Fibroblast of skin of right quadriceps (primary cell): Measurements from ENCODE around the gene SGSM2.
"Not testable (repeated sequence)": the region's sequence is repeated elsewhere in the genome, so short reads cannot be mapped to it uniquely, and the experiment has no call there.

ENCODE experiments used
- DNase-seq: peaks from one replicate; pipeline ENCODE4 v3.0.0-alpha.2; 2013

Gene SGSM2, protein sequence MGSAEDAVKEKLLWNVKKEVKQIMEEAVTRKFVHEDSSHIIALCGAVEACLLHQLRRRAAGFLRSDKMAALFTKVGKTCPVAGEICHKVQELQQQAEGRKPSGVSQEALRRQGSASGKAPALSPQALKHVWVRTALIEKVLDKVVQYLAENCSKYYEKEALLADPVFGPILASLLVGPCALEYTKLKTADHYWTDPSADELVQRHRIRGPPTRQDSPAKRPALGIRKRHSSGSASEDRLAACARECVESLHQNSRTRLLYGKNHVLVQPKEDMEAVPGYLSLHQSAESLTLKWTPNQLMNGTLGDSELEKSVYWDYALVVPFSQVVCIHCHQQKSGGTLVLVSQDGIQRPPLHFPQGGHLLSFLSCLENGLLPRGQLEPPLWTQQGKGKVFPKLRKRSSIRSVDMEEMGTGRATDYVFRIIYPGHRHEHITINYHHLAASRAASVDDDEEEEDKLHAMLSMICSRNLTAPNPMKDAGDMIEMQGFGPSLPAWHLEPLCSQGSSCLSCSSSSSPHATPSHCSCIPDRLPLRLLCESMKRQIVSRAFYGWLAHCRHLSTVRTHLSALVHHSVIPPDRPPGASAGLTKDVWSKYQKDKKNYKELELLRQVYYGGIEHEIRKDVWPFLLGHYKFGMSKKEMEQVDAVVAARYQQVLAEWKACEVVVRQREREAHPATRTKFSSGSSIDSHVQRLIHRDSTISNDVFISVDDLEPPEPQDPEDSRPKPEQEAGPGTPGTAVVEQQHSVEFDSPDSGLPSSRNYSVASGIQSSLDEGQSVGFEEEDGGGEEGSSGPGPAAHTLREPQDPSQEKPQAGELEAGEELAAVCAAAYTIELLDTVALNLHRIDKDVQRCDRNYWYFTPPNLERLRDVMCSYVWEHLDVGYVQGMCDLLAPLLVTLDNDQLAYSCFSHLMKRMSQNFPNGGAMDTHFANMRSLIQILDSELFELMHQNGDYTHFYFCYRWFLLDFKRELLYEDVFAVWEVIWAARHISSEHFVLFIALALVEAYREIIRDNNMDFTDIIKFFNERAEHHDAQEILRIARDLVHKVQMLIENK

DNA sequence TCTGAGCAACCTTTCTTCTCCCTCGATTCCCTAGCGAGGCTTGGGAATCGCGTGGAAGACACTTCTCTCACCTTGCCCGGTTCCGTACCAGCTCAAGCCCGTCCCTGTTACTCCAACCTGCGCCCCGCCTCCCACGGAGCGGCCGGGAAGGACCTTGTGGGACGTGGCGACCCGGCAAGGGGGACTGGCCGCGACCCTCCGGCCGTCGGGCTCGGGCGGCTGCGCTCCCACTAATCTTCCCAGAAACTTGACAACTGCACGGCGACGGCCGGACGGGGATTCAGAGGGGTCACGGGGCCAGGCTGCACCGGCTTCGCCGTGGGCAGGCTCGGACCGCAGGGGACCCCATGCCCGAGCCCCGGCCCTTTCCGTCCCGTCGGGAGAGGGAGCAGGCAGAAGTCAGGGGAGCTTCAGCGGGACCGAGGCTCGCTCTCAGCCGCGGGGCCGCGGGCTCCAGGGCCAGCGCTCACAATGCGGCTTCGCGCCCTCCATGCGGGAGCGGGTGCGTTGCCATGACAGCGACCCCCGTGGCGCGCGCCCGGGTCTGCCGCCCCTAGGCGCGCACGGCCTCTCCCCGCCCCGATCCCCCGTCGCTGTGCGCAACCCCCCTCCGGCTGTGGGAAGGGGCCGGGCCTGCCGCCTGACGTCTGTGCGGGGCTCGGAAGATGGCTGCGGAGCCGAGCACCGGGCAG, at the start of gene SGSM2:
Gene SGSM2 (plus strand): TSS at position 650 of the 692 bp plus-strand sequence. CDS start 188 bp downstream, outside the sequence.
- DNase-seq = peak; percentile 52

DNA sequence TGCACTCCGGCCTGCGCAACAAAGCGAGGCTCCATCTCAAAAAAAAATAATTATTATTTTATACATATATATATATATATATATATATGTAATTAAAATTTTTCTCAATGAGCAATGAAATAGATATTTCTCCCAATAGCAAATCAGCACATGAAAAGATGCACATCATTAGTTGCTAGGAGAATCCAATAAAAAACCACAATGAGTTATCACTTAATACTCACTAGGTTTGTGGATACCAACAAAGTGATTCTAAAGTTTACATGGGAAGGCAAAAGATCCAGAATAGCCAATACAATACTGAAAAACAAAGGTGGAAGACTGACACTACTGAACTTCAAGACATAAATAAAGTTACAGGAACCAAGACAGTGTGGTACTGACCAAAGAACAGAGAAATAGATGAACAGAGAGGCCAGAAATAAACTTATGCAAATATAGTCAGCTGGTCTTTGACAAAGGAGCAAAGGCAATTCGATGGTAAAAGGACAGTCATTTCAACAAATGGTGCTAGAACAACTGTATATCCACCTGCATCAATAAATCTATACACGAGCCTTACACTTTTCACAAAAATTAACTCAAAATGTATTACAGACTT, 47.3 kb upstream of the SGSM2 start:
- no peak for DNase-seq

DNA sequence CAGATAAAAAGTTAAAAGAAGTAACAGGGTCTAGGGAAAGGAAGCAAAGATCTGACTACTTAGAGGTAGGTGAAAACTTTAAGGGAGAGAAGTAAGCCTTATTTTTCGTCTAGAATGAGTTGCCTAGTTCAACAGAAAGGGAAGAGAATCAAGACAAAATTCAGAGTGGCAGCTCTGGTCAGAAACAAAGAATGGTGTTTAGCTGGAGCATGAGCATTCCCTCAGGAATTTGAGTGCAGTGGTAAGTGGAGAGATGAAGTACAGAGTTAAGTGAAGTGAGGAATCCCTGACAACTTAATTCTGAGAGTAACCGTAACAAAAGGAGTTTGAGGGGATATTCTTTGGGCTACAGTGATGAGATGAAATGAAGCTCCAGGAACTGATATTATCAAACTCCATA, 45.2 kb upstream of the SGSM2 start:
- DNase-seq = peak; percentile 16

DNA sequence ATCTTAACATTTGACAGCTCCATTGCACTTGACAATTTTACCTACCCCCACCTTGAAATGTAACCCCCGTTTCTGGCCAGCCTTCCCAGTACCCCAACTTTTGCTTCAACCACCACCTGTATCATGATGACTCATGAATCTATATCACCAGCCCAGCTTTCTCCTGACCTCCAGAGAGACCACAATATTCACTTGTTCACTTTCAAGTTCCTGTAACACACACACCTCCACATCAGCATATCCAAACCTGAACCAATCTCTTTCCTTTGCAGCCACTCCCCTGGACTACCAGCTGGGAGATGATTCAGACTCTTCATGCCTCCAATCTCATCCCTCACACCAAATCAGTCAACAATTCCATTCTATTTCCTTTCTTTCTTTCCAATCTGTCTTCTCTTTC, 41.7 kb upstream of the SGSM2 start:
- no peak for DNase-seq

DNA sequence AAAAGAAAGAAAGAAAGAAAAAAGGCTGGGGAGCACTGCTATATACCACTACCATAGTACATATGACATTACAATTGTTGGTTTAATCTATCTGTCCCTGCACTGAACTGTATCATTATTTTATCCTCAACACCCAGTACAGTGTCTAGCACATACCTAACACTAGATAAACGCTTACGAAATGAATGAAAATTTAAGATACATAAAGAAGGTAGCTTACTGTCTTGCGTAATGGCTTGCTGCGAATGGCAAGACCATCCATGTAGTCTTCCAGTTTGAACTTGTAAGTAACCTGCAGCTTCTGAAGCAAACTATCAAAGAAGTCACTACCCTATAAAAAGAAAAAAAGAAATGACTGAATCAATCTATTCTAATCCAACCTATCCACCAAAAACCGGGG, 40.3 kb upstream of the SGSM2 start:
- no peak for DNase-seq

DNA sequence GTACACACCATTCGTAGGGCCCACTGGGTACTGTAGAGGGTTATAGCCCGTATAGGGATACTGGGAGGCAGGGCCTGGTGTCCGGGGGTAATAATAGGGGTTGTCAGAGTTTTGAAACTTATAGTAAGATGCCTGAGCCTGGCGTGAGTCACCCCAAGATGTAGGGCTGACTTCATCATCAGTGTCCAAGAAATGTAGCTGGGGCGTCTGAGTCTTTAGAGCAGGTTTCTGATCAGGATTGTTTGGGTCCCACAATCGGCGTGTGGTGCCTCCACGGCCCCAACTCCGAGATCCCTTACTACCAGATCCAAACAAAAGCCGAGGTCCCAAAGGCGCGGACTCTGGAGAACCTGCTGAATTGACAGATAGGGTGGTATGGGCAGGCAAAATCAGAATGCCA, 38.2 kb upstream of the SGSM2 start:
- DNase-seq = no peak

DNA sequence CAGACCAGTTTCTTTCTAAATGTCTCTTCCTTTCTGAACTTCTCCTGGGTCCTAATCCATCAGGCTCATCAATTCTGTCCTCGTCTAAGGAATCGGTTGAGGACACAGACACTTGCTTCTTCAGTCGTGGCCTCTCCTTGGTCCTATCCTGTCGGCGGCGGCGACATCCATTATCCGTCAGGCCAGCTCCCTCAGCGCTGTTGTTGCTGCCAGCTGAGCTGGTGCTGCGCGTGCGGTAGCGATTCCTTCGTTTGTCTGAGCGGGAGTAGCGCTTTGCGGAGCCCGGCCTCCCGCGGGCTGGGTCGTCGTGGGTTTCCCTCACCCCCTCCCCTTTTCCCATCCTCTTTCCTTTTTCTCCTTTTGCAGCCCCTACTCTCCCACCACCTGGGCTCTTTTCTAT, 37.5 kb upstream of the SGSM2 start:
- DNase-seq = no peak

DNA sequence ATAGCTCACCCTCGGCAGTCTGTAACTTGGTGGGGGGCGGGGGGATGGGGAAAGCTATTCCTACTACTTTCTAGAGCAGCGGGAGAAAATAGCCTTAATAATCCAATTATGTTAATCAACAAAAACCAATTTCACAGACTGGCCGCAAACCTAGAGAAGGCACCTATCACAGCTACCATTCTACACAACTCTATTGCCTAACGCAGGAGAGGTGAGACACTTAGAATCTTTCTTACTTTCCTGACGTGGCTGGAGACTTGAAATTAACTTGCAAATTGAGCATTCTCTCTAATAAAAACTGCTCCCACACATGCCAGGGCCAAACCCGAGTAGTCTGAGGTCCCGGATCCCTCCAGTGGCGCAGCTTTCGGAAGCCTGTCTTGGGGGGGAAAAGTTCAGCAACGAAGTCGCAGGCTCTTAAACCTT, 34.5 kb upstream of the SGSM2 start:
- DNase-seq = peak; percentile 4

DNA sequence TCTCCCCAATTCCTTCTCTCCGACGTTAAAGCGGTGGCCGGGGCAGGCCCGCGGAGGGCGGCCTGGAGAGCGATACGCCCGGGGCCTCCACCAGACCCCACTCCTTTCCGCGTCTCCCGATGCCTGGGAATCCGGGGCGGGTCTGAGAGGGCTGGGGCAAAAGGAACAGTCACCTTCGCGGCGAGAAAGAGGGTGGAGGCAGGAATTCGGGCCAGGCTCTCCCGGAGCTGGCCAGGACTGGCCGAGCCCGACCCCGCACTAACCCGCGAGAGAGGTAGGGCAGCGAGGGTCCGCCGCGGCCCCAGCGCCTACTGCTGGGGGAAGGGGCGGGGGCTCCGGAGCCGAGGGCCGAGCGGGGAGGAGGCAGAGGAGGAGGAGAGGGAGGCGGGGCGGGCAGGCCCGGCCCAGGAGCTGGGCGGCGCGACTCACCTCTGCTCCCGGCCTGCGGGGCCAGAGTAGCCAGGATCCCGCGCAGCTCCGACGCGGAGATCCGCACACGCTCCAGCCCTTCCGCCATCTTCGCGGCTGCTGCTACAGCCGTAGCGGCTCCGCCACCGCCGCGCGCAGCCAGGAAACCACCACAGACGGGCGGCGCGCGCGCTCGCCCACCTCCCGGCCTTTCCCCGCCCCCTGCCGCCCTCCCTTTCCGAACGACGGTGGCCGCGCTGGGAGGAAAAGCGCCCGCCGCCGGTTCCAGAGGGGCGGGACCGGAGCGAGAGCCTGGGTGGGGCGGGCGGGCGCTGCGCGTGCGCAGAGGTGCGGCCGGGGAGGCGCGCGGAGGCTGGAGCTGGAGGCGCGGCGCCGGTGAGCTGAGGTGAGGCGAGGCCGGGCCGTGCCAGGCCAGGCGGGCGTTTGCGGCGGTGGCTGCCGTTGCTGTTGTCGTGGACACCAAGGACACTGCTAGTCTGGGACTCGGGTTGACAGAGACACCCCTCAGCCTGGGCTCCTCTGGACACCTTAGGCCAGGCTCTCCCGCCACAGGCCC, 33.8 kb upstream of the SGSM2 start, which contains the start of the genes SMG6 and SRR:
Gene SMG6 (minus strand): TSS at position 582 of the 985 bp plus-strand sequence. CDS start 65 bp downstream, at position 517.
Gene SRR (plus strand): TSS at position 747 of the 985 bp plus-strand sequence. CDS start 11,611 bp downstream, outside the sequence.
- DNase-seq = peak; percentile 92

DNA sequence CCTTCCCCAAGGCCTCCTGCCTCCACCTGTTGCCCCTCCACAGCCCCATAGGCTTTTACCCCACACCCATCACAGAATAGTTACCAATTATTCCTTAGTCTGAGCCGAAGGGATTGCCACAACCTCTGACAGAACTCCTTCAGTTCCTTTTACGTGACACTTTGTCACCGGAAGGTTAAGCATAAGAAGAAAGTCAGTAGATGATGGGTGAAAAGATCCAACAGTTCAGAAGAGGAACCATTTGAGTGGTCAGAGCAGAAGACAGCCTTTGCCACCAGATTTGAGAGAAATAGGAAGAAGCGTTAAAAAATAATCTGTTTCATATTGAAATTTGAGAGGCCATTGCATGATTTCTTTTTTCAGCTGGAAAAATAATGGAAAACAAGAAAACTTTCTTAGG, 32.4 kb upstream of the SGSM2 start:
- no peak for DNase-seq

DNA sequence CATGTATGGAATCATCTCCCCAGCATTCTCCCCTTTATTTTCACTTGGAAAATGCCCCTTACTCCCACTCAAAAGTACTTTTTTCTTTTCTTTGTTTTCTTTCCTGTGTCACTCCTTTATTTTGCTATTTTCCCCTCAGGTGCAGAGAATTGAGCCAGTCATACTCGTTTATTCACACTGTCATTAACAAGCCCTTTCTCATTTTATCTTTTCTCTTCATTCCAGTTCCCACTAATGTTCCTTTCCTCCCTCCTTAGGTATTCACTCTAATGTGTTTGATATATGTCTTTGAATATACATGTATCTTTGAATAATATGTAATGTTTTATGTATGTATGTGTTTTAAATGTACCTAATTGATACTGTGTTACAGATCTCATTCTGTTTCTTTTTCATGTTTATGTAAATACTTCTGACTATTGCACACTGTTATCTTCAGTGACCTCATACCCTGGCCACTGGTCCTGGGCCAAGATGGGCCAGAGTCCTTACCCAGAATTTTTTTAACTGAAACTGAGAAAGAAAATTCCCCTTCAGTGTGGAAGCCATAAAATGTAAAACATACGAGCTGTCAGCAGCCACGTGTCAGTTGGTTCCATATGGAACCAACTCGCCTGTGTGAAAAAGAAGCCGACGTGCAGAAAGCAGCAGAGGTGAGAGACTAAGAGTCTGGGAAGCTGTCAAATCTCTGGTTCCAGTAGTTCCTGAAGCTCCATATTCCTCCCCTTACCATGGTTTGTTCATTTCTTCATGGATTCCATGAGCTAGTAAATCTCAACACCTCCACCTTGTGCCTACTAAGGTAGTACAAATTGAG, 27.8 kb upstream of the SGSM2 start:
- peak; percentile 33 for DNase-seq

DNA sequence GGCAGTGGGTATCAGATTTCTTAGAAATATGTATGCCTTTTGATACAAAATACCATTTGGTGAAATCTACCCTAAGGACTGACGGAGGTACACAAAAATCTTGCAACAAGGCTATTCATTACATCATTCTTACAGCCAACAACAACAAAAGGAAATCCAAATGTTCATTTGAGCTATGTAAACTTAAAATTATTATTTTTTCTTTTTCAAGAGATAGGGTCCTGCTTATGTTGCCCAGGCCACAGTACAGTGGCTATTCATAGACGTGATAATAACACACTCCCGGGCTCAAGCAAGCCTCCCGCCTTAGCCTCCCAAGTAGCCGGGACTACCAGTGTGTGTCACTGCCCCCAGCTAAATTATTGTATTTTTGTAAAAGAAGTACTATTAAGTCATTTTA, 24.6 kb upstream of the SGSM2 start:
- no peak for DNase-seq

DNA sequence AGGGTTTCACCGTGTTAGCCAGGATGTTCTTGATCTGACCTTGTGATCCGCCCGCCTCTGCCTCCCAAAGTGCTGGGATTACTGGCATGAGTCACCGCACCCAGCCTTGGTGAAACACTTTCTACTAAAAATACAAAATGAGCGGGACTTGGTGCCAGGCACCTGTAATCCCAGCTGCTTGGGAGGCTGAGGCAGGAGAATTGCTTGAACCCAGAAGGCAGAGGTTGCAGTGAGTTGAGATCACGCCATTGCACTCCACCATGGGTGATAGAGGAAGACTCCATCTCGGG, 20.4 kb upstream of the SGSM2 start:
- not testable (repeated sequence) for DNase-seq

DNA sequence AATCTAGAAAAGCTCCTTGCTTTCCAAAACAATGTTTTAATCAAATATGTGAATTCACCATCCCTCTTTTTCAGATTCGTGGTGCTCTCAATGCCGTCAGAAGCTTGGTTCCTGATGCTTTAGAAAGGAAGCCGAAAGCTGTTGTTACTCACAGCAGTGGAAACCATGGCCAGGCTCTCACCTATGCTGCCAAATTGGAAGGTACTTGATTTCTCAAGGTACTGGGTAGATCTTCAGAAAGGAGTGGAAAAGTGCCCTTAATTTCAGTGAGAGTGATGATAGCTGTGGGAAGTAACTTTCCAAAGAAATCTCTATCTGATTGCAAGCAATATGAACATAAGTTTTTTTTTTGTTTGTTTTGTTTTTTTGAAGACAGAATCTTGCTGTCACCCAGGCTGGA, 19.5 kb upstream of the SGSM2 start:
- no peak for DNase-seq

DNA sequence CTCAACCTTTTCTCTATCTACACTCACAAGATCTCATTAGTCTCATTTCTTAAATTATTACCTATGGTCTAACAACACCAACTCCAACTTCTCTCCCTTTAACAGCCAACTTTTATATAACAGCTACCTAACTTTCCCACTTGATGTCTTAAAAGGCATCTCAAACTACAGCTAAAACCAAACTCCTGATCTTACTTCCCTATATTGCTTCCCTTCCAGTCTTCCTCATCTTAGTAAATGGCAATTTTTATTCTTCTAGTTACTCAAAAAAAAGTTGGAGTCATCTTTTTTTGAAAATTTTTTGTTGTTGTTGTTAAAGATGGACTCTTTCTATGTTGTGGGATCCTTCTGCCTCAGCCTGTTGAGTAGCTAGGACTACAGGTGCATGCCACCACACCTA, 18.2 kb upstream of the SGSM2 start:
- DNase-seq = no peak

DNA sequence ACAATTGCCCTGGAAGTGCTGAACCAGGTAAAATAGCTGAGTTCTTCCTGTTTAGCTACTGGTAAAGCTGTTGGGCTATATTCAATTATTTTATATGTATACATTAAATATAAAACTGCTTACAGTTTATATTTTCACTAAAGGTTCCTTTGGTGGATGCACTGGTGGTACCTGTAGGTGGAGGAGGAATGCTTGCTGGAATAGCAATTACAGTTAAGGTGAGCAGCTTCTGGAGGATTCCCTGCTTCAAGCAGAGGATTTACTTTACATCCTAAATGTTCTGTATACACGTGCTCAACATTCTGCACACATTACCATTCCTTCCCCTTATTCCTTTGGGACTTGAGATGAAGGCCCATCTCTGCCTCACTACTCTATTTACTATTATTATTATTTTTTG, 15.9 kb upstream of the SGSM2 start:
- no peak for DNase-seq

DNA sequence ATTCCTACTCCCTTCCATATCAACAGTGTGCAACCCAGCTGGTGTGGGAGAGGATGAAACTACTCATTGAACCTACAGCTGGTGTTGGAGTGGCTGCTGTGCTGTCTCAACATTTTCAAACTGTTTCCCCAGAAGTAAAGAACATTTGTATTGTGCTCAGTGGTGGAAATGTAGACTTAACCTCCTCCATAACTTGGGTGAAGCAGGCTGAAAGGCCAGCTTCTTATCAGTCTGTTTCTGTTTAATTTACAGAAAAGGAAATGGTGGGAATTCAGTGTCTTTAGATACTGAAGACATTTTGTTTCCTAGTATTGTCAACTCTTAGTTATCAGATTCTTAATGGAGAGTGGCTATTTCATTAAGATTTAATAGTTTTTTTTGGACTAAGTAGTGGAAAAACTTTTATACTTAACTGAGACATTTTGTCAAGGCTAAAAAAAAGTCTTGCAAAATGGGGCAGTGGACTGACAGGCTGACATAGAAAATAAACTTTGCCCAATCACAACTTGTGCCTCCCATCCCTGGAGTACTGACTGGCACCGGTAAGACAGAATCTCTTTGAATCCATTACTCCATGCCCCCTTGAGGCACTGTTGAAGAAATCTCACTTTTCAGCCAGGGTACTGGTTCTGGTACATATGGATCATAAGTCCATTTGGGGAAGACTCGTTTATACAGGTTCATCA, 13.5 kb upstream of the SGSM2 start:
- DNase-seq = no peak

DNA sequence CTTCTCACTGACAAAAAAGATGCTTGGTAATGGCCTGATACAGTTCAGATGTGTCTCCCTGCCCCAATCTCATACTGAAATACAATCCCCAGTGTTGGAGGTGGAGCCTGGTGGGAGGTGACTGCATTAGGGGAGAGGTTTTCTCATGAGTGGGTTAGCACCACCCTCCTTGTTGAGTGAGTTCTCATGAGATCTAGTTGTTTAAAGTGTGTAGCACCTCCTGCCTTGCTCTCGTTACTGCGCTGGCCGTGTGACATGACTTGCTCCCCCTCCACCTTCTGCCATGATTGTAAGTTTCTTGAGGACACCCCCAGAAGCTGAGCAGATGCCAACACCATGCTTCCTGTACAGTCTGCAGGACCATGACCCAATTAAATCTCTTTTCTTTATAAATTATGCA, 6.0 kb upstream of the SGSM2 start:
- DNase-seq = no peak

DNA sequence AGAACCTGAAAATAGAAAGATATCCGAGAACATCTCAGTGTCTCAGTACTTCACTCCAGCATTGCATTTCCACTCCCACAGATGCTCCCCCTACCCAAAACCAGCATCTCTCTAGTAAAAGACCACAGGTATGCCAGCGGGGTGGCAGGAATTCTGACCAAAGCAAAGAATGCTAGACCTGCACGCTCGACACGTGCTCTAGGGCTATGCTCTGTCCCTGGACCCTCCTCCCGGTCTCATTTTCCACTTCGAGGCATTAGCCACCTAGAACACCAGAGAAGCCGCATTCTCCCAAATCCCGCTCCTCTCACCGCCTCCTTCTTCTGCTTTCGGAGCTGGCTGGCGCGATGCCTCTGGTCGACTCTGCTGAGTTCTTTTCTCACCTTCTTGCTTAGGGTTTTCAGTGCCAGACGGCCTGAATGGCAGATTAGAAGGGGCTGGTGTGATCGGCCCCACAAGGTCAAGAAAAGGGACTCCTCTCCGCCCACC, 1.5 kb upstream of the SGSM2 start:
- peak; percentile 14 for DNase-seq
